HG03045 (cell line): ENCODE data around the gene DYNLT4.
"Not testable (repeated sequence)": the region's sequence is repeated elsewhere in the genome, so short reads cannot be mapped to it uniquely, and the experiment has no call there.

Experiments
- ATAC-seq: cut with Tn5 transposase; IDR thresholded peaks from one replicate; pipeline ENCODE4 v1.9.1; 2021; ENCODE audit warnings: mild to moderate bottlenecking, moderate library complexity; ENCODE audit not compliant: unreplicated experiment

DYNLT4 gene

DNA sequence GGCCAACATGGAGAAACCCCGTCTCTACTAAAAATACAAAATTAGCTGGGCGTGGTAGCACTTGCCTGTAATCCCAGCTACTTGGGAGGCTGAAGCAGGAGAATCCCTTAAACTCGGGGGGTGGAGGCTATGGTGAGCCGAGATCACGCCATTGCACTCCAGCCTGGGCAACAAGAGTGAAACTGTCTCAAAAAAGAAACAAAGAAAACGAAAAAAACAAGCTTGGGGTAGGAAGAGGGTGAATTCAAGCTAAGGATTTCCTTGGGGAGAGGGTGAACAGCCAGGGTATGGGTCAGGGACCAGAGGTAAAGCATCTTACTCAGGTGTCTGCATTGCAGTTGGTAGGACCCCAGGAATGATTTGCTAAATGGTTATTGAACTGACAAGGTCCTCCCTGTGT, 40.7 kb downstream of the DYNLT4 start:
- ATAC-seq, result not testable (repeated sequence)

DNA sequence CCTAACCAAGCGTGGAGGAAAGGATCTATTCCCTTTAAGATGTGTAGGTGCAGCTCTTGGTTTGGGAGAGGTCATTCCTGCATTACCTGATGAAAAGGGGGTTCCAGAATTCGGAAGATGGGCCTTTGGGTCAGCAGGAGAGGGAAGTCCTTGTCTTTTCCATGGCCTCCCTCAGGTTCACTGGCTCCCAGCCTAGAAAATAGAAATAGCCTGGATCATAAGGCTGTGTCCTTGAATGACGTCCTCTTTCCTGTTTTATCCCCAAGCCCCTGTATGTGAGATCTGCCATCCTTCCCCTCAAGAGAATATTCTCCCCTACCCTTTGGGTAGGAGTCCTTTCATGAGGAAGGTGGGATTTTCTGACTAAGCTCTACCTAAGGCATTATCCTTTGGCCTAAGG, 46.3 kb downstream of the DYNLT4 start:
- ATAC-seq, result no peak

DNA sequence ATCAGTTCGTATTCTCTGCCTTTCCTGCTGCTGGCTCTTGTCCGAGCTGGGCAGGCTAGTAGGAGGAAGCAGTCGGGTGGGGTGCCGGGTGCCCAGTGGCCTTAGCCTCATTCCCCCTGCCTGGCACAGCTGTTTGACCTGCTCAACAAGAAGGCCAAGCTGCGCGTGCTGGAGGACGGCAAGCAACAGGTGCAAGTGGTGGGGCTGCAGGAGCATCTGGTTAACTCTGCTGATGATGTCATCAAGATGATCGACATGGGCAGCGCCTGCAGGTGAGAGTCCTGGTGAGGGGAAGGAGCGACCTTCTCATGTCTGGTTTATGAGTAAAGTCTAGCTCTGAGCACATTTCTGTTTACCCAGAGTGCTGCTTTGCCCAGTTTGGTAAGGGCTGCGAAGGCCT, 48.1 kb downstream of the DYNLT4 start:
- no peak for ATAC-seq

DNA sequence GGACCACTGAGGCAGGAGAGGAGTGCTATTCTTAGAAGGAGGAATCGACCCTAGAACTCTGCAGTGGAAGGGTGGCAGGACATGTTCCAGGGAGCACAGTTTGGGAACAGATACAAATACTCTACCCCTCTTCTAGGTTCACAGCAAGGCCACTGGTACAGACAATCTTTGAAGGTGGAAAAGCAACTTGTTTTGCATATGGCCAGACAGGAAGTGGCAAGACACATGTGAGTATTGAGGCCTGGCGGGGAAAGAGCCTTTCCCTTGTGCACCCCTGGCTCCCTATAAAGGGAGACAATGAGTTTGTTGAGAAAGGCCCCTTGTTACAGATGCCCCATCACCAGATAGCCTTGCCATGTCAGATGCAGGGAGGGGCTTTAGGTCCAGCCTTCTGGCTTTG, 49.7 kb downstream of the DYNLT4 start:
- no peak for ATAC-seq
